Thyroid gland (tissue), 4 donors: ENCODE measurements around the gene NANOS3. TPM values are rescaled to one million over a fixed set of nuclear protein-coding genes. Genes with fewer than 3 reads are reported as not detected.

Source experiments
- DNase-seq, 2 donors: peaks; one replicate each; pipeline ENCODE4 v3.0.0-alpha.2; 2019
- H3K27ac ChIP-seq, 3 donors: fragments of 200-600 bp; sonication (generic); 1 replicate in 2 of 3; 2 replicates in 1 of 3; pipeline ENCODE4 v1.5.1; 2016 to 2019; ENCODE audit warnings: mild to moderate bottlenecking in 1 of 3, moderate library complexity in 1 of 3
- H3K27me3 ChIP-seq: fragments of 200-600 bp; sonication (generic); one replicate; pipeline ENCODE4 v1.5.1; 2019
- H3K36me3 ChIP-seq, 2 donors: fragments of 200-600 bp; sonication (generic); one replicate each; pipeline ENCODE4 v1.5.1; 2016 to 2019
- H3K4me1 ChIP-seq, 2 donors: fragments of 200-600 bp; sonication (generic); one replicate each; pipeline ENCODE4 v1.5.1; 2017 to 2019
- H3K4me3 ChIP-seq, 3 donors: fragments of 200-600 bp; sonication (generic); replicated peaks in 1 of 3; 1 replicate in 2 of 3; 2 replicates in 1 of 3; pipeline ENCODE4 v1.5.1; 2016; ENCODE audit warnings: mild to moderate bottlenecking in 1 of 3
- H3K9me3 ChIP-seq: fragments of 200-600 bp; sonication (generic); one replicate; pipeline ENCODE4 v1.5.1; 2017
- POLR2A ChIP-seq, 2 donors: fragments of 450-650 bp; IDR thresholded peaks; one replicate each; pipeline ENCODE4 v1.6.1; 2017; ENCODE audit warnings: antibody characterized with exemption in 2 of 2, mild to moderate bottlenecking in 2 of 2, moderate library complexity in 1 of 2
- WGBS, 2 donors: methylation state at CpG; one replicate each; pipeline ENCODE4 v1.1.5; 2017; 5-methylcytosine and 5-hydroxymethylcytosine counted together
- intact Hi-C: fragments of 100-400 bp; cut with DNase I; formaldehyde crosslinking; loops from one replicate; pipeline ENCODE4 v1.15.1; 2023
- total RNA-seq, 4 donors: library from RNA; depleted of rRNA; stranded (reverse); fragments of >200 nt; gene quantifications; one replicate each; pipeline ENCODE4 v1.2.3, GENCODE V29; 2016
- TF ChIP-seq, protein P1 (sequence below), 6 experiments: fragments of 200-600 bp in 3 of 6; fragments of 450-650 bp in 3 of 6; sonication (generic) in 3 of 6; IDR thresholded peaks; one replicate each; pipeline ENCODE4 v1.5.1; 2016 to 2019; ENCODE audit warnings: antibody characterized with exemption in 6 of 6, mild to moderate bottlenecking in 2 of 6, inconsistent platforms in 1 of 6, moderate library complexity in 1 of 6

NANOS3 gene
- total RNA-seq, 4 donors from 2014 or later, result not detected

DNA sequence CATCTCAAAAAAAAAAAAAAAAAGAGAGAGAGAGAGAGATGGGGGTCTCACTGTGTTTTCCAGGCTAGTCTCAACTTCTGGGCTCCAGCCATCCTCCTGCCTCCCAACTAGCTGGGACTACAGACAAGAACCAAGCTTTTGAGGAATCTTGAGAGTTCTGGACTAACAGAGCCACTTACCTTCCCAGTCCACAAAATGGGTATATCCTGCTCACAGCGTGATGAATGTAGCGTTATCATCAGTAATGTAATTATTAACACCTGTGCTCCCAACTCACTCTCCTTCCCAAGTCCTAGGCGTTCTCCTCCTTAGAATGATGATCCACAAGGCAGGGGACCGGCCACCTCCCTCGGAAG is 4.6 kb upstream of the NANOS3 start:
- WGBS, 2 donors, result 40 to 48% methylated on average over 5 of the region's 5 CpGs
- H3K4me1 ChIP-seq, result peaks cover 0 to 3% of the 10 kb centered on the region in 2 donors
- no peaks in the 10 kb centered on the region for H3K36me3 ChIP-seq
- DNase-seq, result no peak
- H3K9me3 ChIP-seq, result no peaks in the 10 kb centered on the region
- intact Hi-C loops, result loop anchor here (5.0 to 10.0 kb wide), 2 partner anchors 270 to 598 kb away; no protein-coding TSS in a partner anchor
- TF ChIP-seq POLR2A (IDR thresholded peaks at IDR 0.05), result no peak
- TF ChIP-seq, protein P1, sequence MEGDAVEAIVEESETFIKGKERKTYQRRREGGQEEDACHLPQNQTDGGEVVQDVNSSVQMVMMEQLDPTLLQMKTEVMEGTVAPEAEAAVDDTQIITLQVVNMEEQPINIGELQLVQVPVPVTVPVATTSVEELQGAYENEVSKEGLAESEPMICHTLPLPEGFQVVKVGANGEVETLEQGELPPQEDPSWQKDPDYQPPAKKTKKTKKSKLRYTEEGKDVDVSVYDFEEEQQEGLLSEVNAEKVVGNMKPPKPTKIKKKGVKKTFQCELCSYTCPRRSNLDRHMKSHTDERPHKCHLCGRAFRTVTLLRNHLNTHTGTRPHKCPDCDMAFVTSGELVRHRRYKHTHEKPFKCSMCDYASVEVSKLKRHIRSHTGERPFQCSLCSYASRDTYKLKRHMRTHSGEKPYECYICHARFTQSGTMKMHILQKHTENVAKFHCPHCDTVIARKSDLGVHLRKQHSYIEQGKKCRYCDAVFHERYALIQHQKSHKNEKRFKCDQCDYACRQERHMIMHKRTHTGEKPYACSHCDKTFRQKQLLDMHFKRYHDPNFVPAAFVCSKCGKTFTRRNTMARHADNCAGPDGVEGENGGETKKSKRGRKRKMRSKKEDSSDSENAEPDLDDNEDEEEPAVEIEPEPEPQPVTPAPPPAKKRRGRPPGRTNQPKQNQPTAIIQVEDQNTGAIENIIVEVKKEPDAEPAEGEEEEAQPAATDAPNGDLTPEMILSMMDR (IDR thresholded peaks at IDR 0.05), result no peak
- no peaks in the 10 kb centered on the region for H3K27me3 ChIP-seq
- H3K4me3 ChIP-seq, result peak overlapping the region in 1 of 3 donors; percentile 38
- no peak overlapping the region for H3K27ac ChIP-seq

DNA sequence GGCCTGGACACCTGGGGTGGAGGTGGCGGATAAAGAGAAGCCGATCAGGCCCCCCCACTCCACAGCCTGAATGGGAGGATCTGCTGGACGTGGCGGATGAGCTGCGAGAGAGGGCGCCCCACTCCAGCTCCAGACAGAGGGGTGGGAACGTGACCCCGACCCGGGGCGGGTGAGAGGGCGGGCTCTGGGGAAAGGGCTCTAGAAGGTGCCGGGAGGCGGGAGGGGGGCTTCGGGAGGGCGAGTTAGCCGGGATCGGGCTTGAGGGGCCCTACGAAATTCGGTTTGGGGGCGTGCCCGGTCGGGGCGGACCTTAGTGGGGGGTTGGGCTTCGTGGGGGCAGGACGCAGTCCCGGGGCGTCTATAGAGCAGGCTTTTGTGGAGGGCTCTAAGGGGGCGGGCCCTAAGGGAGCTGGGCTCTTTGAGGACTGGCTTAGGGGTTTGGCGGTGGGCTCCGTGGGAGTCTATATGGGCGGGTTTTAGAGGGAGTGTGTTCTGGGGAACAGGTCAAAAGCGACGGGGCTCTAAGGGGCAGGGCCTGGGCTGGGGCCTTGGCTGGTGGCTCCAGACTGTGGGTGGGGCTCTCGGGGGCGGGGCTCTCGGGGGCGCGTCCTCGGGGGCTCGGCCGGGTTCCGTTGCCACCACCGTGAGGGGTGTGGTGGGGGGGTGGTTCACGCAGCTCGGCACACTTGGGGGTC is 4.1 kb upstream of the NANOS3 start:
- peaks cover 0 to 3% of the 10 kb centered on the region in 2 donors for H3K4me1 ChIP-seq
- no peak overlapping the region for H3K27ac ChIP-seq
- 3 to 5% methylated on average over 19 to 21 of the region's 45 CpGs for WGBS, 2 donors
- no peaks in the 10 kb centered on the region for H3K9me3 ChIP-seq
- peak; percentile 37 to 47 for DNase-seq
- no peak for TF ChIP-seq POLR2A (IDR thresholded peaks at IDR 0.05)
- TF ChIP-seq, protein P1 (IDR thresholded peaks at IDR 0.05), result peak in 2 of 6 experiments; percentile 8 to 26
- intact Hi-C loops, result loop anchor here (5.0 to 10.0 kb wide), 2 partner anchors 271 to 598 kb away; no protein-coding TSS in a partner anchor
- no peaks in the 10 kb centered on the region for H3K36me3 ChIP-seq
- peak overlapping the region in 2 of 3 donors; percentile 8 to 38 for H3K4me3 ChIP-seq
- no peaks in the 10 kb centered on the region for H3K27me3 ChIP-seq

DNA sequence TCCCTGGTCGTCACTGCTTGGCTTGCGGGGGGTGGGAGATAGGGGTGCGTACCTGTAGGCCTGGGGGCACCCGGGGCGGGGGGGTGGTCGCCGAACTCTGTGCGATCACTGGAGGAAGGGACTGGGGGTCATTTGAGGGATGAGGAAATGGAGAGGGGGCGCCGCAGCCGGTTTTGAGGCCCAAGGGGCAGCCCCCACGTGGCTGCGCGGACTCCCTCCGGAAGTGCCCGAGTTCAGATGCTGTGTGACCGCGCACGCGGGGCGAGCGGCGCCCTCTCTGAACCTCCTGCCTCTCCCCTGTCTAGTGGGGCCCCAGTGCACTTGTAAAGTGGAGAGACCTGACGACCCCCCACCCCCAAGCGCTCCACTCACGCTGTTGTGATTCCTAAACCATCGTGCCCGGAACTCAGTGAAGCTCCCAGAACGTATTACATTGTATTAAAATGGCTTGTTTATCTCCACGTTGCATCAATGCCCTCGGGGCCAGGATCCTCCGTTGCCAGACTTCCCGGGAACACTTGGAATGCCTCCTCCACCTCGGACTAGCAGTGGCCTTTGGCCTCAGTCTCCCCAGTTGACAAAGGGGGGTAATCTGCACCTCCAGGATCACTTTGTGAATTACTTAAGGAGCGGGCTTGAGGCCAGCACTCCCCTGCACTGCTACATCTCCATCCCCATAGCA is 3.0 kb upstream of the NANOS3 start:
- Histone ChIP-seq H3K27ac (no peak overlapping the region), H3K9me3 (no peaks in the 10 kb centered on the region), H3K4me1 (peaks cover 0 to 3% of the 10 kb centered on the region in 2 donors), H3K27me3 (no peaks in the 10 kb centered on the region), H3K4me3 (no peak overlapping the region), H3K36me3 (no peaks in the 10 kb centered on the region)
- intact Hi-C loops, result loop anchor here (5.0 to 10.0 kb wide), 2 partner anchors 272 to 599 kb away; no protein-coding TSS in a partner anchor
- no peak for TF ChIP-seq POLR2A (IDR thresholded peaks at IDR 0.05)
- TF ChIP-seq, protein P1 (IDR thresholded peaks at IDR 0.05), result no peak
- no peak for DNase-seq
- 57 to 60% methylated on average over 32 to 35 of the region's 35 CpGs for WGBS, 2 donors

DNA sequence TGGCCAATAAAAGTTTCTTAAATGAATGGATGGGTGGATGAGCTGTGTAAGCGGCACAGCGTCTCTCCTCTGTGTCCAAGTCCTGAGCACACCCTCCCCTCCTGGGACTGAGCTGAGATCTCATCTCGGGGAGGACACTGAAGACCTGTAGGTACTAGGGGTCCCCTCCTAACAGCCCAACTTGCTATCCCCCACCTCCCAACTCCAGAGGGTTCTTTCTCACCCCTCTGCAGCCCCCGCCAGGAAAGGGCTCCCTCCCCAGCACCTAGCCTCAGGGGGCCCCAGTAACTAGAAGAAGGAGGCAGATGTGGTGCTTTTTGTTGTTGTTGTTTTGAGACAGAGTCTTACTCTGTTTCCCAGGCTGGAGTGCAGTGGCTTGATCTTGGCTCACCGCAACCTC is 1.1 kb upstream of the NANOS3 start:
- H3K27me3 ChIP-seq, result no peaks in the 10 kb centered on the region
- no peak for DNase-seq
- no peak overlapping the region for H3K4me3 ChIP-seq
- H3K27ac ChIP-seq, result no peak overlapping the region
- H3K9me3 ChIP-seq, result no peaks in the 10 kb centered on the region
- WGBS, 2 donors, result 95 to 100% methylated on average over 4 to 5 of the region's 5 CpGs
- TF ChIP-seq, protein P1 (IDR thresholded peaks at IDR 0.05), result no peak
- TF ChIP-seq POLR2A (IDR thresholded peaks at IDR 0.05), result no peak
- intact Hi-C loops, result loop anchor here (10.0 kb wide), 1 partner anchor 601 kb away; no protein-coding TSS in a partner anchor
- peaks cover 9% of the 10 kb centered on the region in 2 donors for H3K4me1 ChIP-seq
- no peaks in the 10 kb centered on the region for H3K36me3 ChIP-seq

DNA sequence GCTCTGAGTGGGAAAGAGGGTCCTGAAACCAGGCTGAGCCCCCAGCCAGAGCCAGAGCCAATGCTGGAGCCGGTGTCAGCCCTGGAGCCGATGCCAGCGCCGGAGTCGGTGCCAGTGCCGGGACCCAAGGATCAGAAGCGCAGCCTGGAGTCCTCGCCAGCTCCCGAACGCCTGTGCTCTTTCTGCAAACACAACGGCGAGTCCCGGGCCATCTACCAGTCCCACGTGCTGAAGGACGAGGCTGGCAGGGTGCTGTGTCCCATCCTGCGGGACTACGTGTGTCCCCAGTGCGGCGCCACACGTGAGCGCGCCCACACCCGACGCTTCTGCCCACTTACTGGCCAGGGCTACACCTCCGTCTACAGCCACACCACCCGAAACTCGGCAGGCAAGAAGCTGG is 369 bp downstream of the NANOS3 start:
- no peak for DNase-seq
- Histone ChIP-seq H3K4me3 (no peak overlapping the region), H3K36me3 (no peaks in the 10 kb centered on the region), H3K4me1 (peaks cover 9 to 22% of the 10 kb centered on the region in 2 donors), H3K27ac (no peak overlapping the region), H3K9me3 (no peaks in the 10 kb centered on the region), H3K27me3 (no peaks in the 10 kb centered on the region)
- intact Hi-C loops, result loop anchor here (10.0 kb wide), 1 partner anchor 603 kb away; no protein-coding TSS in a partner anchor
- WGBS, 2 donors, result 89 to 91% methylated on average over 18 to 19 of the region's 27 CpGs
- no peak for TF ChIP-seq POLR2A (IDR thresholded peaks at IDR 0.05)
- TF ChIP-seq, protein P1 (IDR thresholded peaks at IDR 0.05), result no peak
